K562 (cell line): Measurements from ENCODE around the gene AGPAT4. TPM values are rescaled to one million over a fixed set of nuclear protein-coding genes. Genes with fewer than 3 reads are reported as not detected.

Experiments
- ATAC-seq: fragments of 200-7000 bp; cut with Tn5 transposase; 3 replicates; pipeline ENCODE4 v1.9.1; 2020; ENCODE audit warnings: moderate library complexity
- BruUV-seq: library from RNA; stranded (reverse); fragments of 400-500 nt; replicated peaks from 2 replicates; lab custom pipeline; 2021; lab: Mats Ljungman, UMichigan
- CTCF ChIA-PET: fragments of 300-600 bp; formaldehyde crosslinking; extraction: SDS; loops from one replicate; lab custom pipeline; 2021; ENCODE audit warnings: low intra/inter-chr PET ratio; lab: Yijun Ruan, JAX
- POLR2A ChIA-PET: fragments of 300-600, 350-650 bp; sonication (Branson Sonifier 250); formaldehyde crosslinking; extraction: SDS; loops from one replicate; lab custom pipeline; 2021; ENCODE audit warnings: antibody characterized with exemption, inconsistent platforms; lab: Yijun Ruan, JAX
- DNase-seq, 4 experiments: peaks; one replicate each; pipeline versions ENCODE4 v3.0.0 to v3.0.0-alpha.2; 2011 to 2018; ENCODE audit warnings: low spot score in 3 of 4, mixed read lengths in 3 of 4; ENCODE audit errors: extremely low read depth in 1 of 4
- FAIRE-seq: peaks from 2 replicates; lab custom pipeline; 2011; peaks lifted over from hg19 to GRCh38; lab: Jason Lieb, UNC
- H2AFZ ChIP-seq: 2 replicates; pipeline ENCODE4 v1.6.0; 2011; ENCODE audit warnings: low read depth, low read length, control low read depth, inconsistent platforms
- H3K27ac ChIP-seq: fragments of 200-600 bp; 3 replicates; pipeline ENCODE4 v1.8.0; 2011; ENCODE audit warnings: low read depth, mild to moderate bottlenecking, control low read depth, inconsistent platforms, low read length, moderate library complexity, mixed read lengths; ENCODE audit errors: extremely low read depth
- H3K27me3 ChIP-seq, 2 experiments: fragments of 300-600 bp in 1 of 2; 2 replicates in 1 of 2; 3 replicates in 1 of 2; pipeline versions ENCODE4 v1.6.0 to v1.8.0; 2011; ENCODE audit warnings: inconsistent platforms in 2 of 2, low read length in 2 of 2, mild to moderate bottlenecking in 1 of 2, mixed read lengths in 1 of 2, moderate library complexity in 1 of 2; ENCODE audit not compliant: control insufficient read depth in 2 of 2, insufficient read depth in 2 of 2
- H3K36me3 ChIP-seq: fragments of 300-600 bp; 3 replicates; pipeline ENCODE4 v1.8.0; 2011; ENCODE audit warnings: mild to moderate bottlenecking, low read length, inconsistent platforms; ENCODE audit not compliant: control insufficient read depth, insufficient read depth
- H3K4me1 ChIP-seq, 2 experiments: fragments of 200-600 bp in 1 of 2; replicated peaks in 1 of 2; 2 replicates in 1 of 2; 3 replicates in 1 of 2; pipeline versions ENCODE4 v1.5.1 to v1.8.0; 2011; ENCODE audit warnings: inconsistent platforms in 2 of 2, low read length in 2 of 2, mild to moderate bottlenecking in 1 of 2, mixed read lengths in 1 of 2, moderate library complexity in 1 of 2; ENCODE audit not compliant: control insufficient read depth in 2 of 2, insufficient read depth in 2 of 2
- H3K4me2 ChIP-seq: 2 replicates; pipeline ENCODE4 v1.6.1; 2011; ENCODE audit warnings: low read length, control low read depth, inconsistent platforms, mixed read lengths; ENCODE audit not compliant: insufficient read depth
- H3K4me3 ChIP-seq: fragments of 200-600 bp; sonication (generic), shearing (Covaris generic); 2 replicates; pipeline ENCODE4 v1.5.1; 2016; ENCODE audit warnings: control low read depth, inconsistent platforms
- H3K79me2 ChIP-seq: fragments of 200-600 bp; 3 replicates; pipeline ENCODE4 v1.8.0; 2011; ENCODE audit warnings: low read length, inconsistent platforms; ENCODE audit not compliant: control insufficient read depth, insufficient read depth
- H3K9ac ChIP-seq, 2 experiments: 2 replicates each; pipeline versions ENCODE4 v1.6.0 to v1.6.1; 2011; ENCODE audit warnings: low read depth in 2 of 2, low read length in 2 of 2, control low read depth in 1 of 2, inconsistent platforms in 1 of 2, mild to moderate bottlenecking in 1 of 2, mixed read lengths in 1 of 2; ENCODE audit not compliant: insufficient read depth in 1 of 2
- H3K9me1 ChIP-seq: one replicate; pipeline ENCODE4 v1.6.0; 2011; ENCODE audit warnings: inconsistent platforms, mild to moderate bottlenecking, low read length, moderate library complexity; ENCODE audit not compliant: control insufficient read depth, insufficient read depth
- H3K9me3 ChIP-seq: replicated peaks from 2 replicates; pipeline ENCODE4 v1.5.1; 2011; ENCODE audit warnings: low read depth, low read length, inconsistent platforms; ENCODE audit not compliant: control insufficient read depth, insufficient read depth
- H4K20me1 ChIP-seq: replicated peaks from 2 replicates; pipeline ENCODE4 v1.6.1; 2011; ENCODE audit warnings: low read length, inconsistent platforms, mixed read lengths; ENCODE audit not compliant: control insufficient read depth, insufficient read depth
- ADNP ChIP-seq: fragments of 200-800 bp; sonication (Bioruptor generic); IDR thresholded peaks from 2 replicates; pipeline ENCODE4 v1.6.1; 2016; ENCODE audit warnings: missing genetic modification characterization, missing compliant biosample characterization
- ARNT ChIP-seq, 2 experiments: fragments of 450-650 bp; IDR thresholded peaks; 2 replicates each; pipeline ENCODE4 v1.6.1; 2016; ENCODE audit warnings: mild to moderate bottlenecking in 1 of 2
- CBX1 ChIP-seq: sonication (generic); IDR thresholded peaks from 2 replicates; pipeline ENCODE4 v1.6.1; 2016; ENCODE audit warnings: antibody characterized with exemption, low read depth, mild to moderate bottlenecking
- CHD4 ChIP-seq: fragments of 200-600 bp; sonication (generic); IDR thresholded peaks from 3 replicates; pipeline ENCODE4 v1.6.1; 2012; ENCODE audit warnings: low read depth, mild to moderate bottlenecking, mixed read lengths, low read length, inconsistent platforms; ENCODE audit not compliant: insufficient read depth, insufficient replicate concordance, poor library complexity, severe bottlenecking
- EZH2 ChIP-seq: IDR thresholded peaks from 2 replicates; pipeline ENCODE4 v1.6.1; 2012; ENCODE audit warnings: low read depth, mild to moderate bottlenecking, inconsistent platforms, low read length, borderline replicate concordance
- FOXJ2 ChIP-seq: fragments of 200-800 bp; sonication (Bioruptor generic); IDR thresholded peaks from 2 replicates; pipeline ENCODE4 v1.6.1; 2016; ENCODE audit warnings: missing genetic modification characterization, missing compliant biosample characterization
- HDAC1 ChIP-seq, 2 experiments: fragments of 450-650 bp; IDR thresholded peaks; 2 replicates each; pipeline ENCODE4 v1.6.1; 2016 to 2017; ENCODE audit warnings: inconsistent platforms in 1 of 2, mild to moderate bottlenecking in 1 of 2, moderate library complexity in 1 of 2
- HDAC2 ChIP-seq: fragments of 450-650 bp; IDR thresholded peaks from 2 replicates; pipeline ENCODE4 v1.6.1; 2016; ENCODE audit warnings: mild to moderate bottlenecking
- HDGF ChIP-seq: fragments of 450-650 bp; IDR thresholded peaks from 2 replicates; pipeline ENCODE4 v1.6.1; 2016
- MAZ ChIP-seq, 2 experiments: fragments of 450-650 bp in 1 of 2; sonication (generic) in 1 of 2; formaldehyde crosslinking; IDR thresholded peaks in 1 of 2; conservative IDR thresholded peaks in 1 of 2; 2 replicates each; pipeline versions ENCODE4 v1.4.0 to v1.5.0; 2020; ENCODE audit warnings: mild to moderate bottlenecking in 1 of 2, missing genetic modification reagents in 1 of 2
- NR2C1 ChIP-seq, 2 experiments: fragments of 450-650 bp; IDR thresholded peaks; 2 replicates each; pipeline ENCODE4 v1.6.1; 2017; ENCODE audit warnings: mild to moderate bottlenecking in 2 of 2, antibody characterized with exemption in 1 of 2, inconsistent platforms in 1 of 2, missing compliant biosample characterization in 1 of 2, missing genetic modification characterization in 1 of 2
- POLR2AphosphoS5 ChIP-seq: IDR thresholded peaks from 2 replicates; pipeline ENCODE4 v1.6.1; 2011; ENCODE audit warnings: mild to moderate bottlenecking, low read depth, low read length, moderate library complexity; ENCODE audit not compliant: control insufficient read depth, insufficient read depth
- RBM25 ChIP-seq: fragments of 200-400 bp; formaldehyde crosslinking; IDR thresholded peaks from 2 replicates; pipeline ENCODE4 v1.6.1; 2018; ENCODE audit warnings: low read length, low read depth, moderate library complexity; ENCODE audit not compliant: severe bottlenecking
- TAF9B ChIP-seq: fragments of 450-650 bp; IDR thresholded peaks from 2 replicates; pipeline ENCODE4 v1.6.1; 2018; ENCODE audit warnings: mild to moderate bottlenecking; ENCODE audit not compliant: partially characterized antibody
- ZNF140 ChIP-seq: fragments of 250-450 bp; sonication (Bioruptor Pico); IDR thresholded peaks from 2 replicates; pipeline ENCODE4 v1.8.0; 2021; ENCODE audit warnings: moderate library complexity, mild to moderate bottlenecking, inconsistent platforms
- ZNF324 ChIP-seq: fragments of 250-450 bp; sonication (Bioruptor Pico); IDR thresholded peaks from 2 replicates; pipeline ENCODE4 v1.4.0; 2020; ENCODE audit warnings: mild to moderate bottlenecking
- in situ Hi-C: fragments of 300-500 bp; cut with MboI; formaldehyde crosslinking; loops from 4 replicates; pipeline ENCODE4 v1.15.0; 2018; ENCODE audit warnings: inconsistent platforms, mixed read lengths
- intact Hi-C: fragments of 100-400 bp; cut with micrococcal nuclease; formaldehyde crosslinking; loops from 2 replicates; pipeline ENCODE4 v1.14.2; 2022
- polyA plus RNA-seq, 8 experiments: library from polyadenylated mRNA; depleted of rRNA in 4 of 8; stranded (reverse) in 5 of 8; unstranded in 3 of 8; fragments of >200 nt; fragmentation: Nextera tagmentation in 2 of 8; fragmentation: Illumina TruSeq in 1 of 8; extraction: Ambion mirVana in 2 of 8; extraction: Trizol in 1 of 8; gene quantifications; 2 replicates each; pipeline versions ENCODE4 v1.2.1 to v1.2.3, GENCODE V29; 2011 to 2014; ENCODE audit warnings: inconsistent platforms in 1 of 8, missing spikeins in 1 of 8
- total RNA-seq, 7 experiments: library from RNA; depleted of rRNA in 6 of 7; stranded (reverse); fragments of >200 nt in 6 of 7; fragmentation: Illumina TruSeq in 2 of 7; extraction: Trizol in 2 of 7; gene quantifications; 2 replicates each; pipeline versions ENCODE4 v1.2.1 to v1.2.3, GENCODE V29; 2011 to 2021; ENCODE audit warnings: low replicate concordance in 1 of 7
- TF ChIP-seq, protein P1 (sequence below): fragments of 450-650 bp; IDR thresholded peaks from 2 replicates; pipeline ENCODE4 v1.6.1; 2017; ENCODE audit warnings: antibody characterized with exemption, mild to moderate bottlenecking
- TF ChIP-seq, protein P2 (sequence below): fragments of 450-650 bp; IDR thresholded peaks from 2 replicates; pipeline ENCODE4 v1.6.1; 2016

Gene AGPAT4
- total and polyA plus RNA-seq, 9 of the 15 experiments (the other 6 are each of a cell fraction or from before 2014, with no cell fraction given) = 2.2 to 15.0 (median 5.7) TPM

DNA sequence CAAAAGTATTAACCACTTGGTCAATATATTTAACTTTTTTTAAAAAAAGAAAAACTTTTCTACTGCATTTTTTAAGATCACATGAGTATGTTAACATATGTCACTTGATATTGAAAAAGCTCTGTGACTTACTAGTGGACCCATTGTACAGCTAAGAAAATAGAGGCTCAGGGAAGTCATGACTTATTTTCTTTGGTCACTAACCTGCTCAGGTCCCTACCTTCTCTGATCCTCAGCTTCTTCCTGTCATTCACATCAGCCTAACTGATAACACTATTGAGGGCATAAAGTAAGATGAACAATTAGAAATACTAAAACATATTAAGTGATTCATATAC, 19.8 kb downstream of the AGPAT4 start:
- peak overlapping the region; percentile 90 for H3K27ac ChIP-seq
- no peaks in the 10 kb centered on the region for H3K9me3 ChIP-seq
- FAIRE-seq = no peak
- DNase-seq = no peak
- no peak overlapping the region for H3K4me3 ChIP-seq
- peaks cover 7% of the 10 kb centered on the region; the same call in 1 of the 3 replicates for H3K79me2 ChIP-seq
- H3K9ac ChIP-seq = peak overlapping the region in 1 of 2 experiments; percentile 67; a peak in 2 of 4 replicates
- intact Hi-C loops = loop anchor here (1.0 to 2.0 kb wide), 3 partner anchors 15 to 61 kb away; no protein-coding TSS in a partner anchor
- CTCF ChIA-PET = no interaction called here
- in situ Hi-C loops = no loop called here
- peaks cover 13 to 45% of the 10 kb centered on the region in 2 experiments; a peak in 3 of 5 replicates for H3K4me1 ChIP-seq
- H3K36me3 ChIP-seq = no peaks in the 10 kb centered on the region
- peak overlapping the region; percentile 89 for H2AFZ ChIP-seq
- H3K27me3 ChIP-seq = no peaks in the 10 kb centered on the region; a peak in 1 of 5 replicates
- POLR2A ChIA-PET = interaction anchor here (0.9 to 3.0 kb wide), 10 partner anchors 8 to 30 kb away, joined by 3 to 14 read pairs (median 5); partner anchors contain the start of gene AGPAT4
- H3K9me1 ChIP-seq = no peaks in the 10 kb centered on the region
- BruUV-seq = no TSS peak
- peak overlapping the region; percentile 81 for H3K4me2 ChIP-seq
- ATAC-seq = no peak
- H4K20me1 ChIP-seq = no peaks in the 10 kb centered on the region
- TF ChIP-seq RBM25 = peak; percentile 99
- TF ChIP-seq HDAC1 (IDR thresholded peaks at IDR 0.05) = peak; percentile 18 to 80; a peak in 1 of 4 replicates
- no peak for TF ChIP-seq POLR2AphosphoS5
- TF ChIP-seq ZNF324 (CRISPR knock-in tag) = peak; percentile 34; the same call in 1 of the 2 replicates
- TF ChIP-seq CBX1 = peak; percentile 83; the same call in 1 of the 2 replicates
- no peak for TF ChIP-seq NR2C1 (IDR thresholded peaks at IDR 0.05)
- TF ChIP-seq NR2C1 (tag; IDR thresholded peaks at IDR 0.05) = 0 out of 2 replicates have a peak, but pooled peaks have one; percentile 7
- peak; percentile 96 for TF ChIP-seq HDAC2
- peak; percentile 99 for TF ChIP-seq ADNP (tag)
- TF ChIP-seq, protein P1, sequence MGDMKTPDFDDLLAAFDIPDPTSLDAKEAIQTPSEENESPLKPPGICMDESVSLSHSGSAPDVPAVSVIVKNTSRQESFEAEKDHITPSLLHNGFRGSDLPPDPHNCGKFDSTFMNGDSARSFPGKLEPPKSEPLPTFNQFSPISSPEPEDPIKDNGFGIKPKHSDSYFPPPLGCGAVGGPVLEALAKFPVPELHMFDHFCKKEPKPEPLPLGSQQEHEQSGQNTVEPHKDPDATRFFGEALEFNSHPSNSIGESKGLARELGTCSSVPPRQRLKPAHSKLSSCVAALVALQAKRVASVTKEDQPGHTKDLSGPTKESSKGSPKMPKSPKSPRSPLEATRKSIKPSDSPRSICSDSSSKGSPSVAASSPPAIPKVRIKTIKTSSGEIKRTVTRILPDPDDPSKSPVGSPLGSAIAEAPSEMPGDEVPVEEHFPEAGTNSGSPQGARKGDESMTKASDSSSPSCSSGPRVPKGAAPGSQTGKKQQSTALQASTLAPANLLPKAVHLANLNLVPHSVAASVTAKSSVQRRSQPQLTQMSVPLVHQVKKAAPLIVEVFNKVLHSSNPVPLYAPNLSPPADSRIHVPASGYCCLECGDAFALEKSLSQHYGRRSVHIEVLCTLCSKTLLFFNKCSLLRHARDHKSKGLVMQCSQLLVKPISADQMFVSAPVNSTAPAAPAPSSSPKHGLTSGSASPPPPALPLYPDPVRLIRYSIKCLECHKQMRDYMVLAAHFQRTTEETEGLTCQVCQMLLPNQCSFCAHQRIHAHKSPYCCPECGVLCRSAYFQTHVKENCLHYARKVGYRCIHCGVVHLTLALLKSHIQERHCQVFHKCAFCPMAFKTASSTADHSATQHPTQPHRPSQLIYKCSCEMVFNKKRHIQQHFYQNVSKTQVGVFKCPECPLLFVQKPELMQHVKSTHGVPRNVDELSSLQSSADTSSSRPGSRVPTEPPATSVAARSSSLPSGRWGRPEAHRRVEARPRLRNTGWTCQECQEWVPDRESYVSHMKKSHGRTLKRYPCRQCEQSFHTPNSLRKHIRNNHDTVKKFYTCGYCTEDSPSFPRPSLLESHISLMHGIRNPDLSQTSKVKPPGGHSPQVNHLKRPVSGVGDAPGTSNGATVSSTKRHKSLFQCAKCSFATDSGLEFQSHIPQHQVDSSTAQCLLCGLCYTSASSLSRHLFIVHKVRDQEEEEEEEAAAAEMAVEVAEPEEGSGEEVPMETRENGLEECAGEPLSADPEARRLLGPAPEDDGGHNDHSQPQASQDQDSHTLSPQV = peak; percentile 1; the same call in 1 of the 2 replicates
- peak; percentile 98 for TF ChIP-seq CHD4
- TF ChIP-seq MAZ (CRISPR knock-in tag; conservative IDR thresholded peaks at IDR 0.05 in 1 of 2, IDR thresholded peaks at IDR 0.05 in 1 of 2) = 0 out of 4 replicates have a peak, but pooled peaks of 1 of the 2 experiments have one; percentile 29
- TF ChIP-seq, protein P2, sequence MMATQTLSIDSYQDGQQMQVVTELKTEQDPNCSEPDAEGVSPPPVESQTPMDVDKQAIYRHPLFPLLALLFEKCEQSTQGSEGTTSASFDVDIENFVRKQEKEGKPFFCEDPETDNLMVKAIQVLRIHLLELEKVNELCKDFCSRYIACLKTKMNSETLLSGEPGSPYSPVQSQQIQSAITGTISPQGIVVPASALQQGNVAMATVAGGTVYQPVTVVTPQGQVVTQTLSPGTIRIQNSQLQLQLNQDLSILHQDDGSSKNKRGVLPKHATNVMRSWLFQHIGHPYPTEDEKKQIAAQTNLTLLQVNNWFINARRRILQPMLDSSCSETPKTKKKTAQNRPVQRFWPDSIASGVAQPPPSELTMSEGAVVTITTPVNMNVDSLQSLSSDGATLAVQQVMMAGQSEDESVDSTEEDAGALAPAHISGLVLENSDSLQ = peak; percentile 53; the same call in 1 of the 2 replicates
- no peak for TF ChIP-seq EZH2
- TF ChIP-seq HDGF = peak; percentile 22; the same call in 1 of the 2 replicates
- TF ChIP-seq FOXJ2 (tag) = no peak
- peak; percentile 8 for TF ChIP-seq TAF9B
- TF ChIP-seq ZNF140 (CRISPR knock-in tag) = 0 out of 2 replicates have a peak, but pooled peaks have one; percentile 11
- TF ChIP-seq ARNT (IDR thresholded peaks at IDR 0.05) = peak in 1 of 2 experiments; percentile 32; a peak in 1 of 4 replicates
